Cerebellar nuclear complex (tissue), 1 donor: ENCODE results near the gene ARL6IP4.

ENCODE experiments used
- DNase-seq, 2 experiments: peaks; one replicate each; lab custom pipeline; 2025; lab: John Stamatoyannopoulos, UW

ARL6IP4 gene

GRCh38 chr12:122990961-122991622 is 10.6 kb downstream of the ARL6IP4 start:
- no peak for DNase-seq

GRCh38 chr12:122991623-122992275 is 11.3 kb downstream of the ARL6IP4 start:
- DNase-seq, result no peak

- no peak for DNase-seq
Observed at GRCh38 chr12:122992386-122992785, 11.9 kb downstream of the ARL6IP4 start.

- DNase-seq, result no peak
Observed at GRCh38 chr12:122994140-122994675, 13.7 kb downstream of the ARL6IP4 start.

GRCh38 chr12:122994781-122995502 is 14.5 kb downstream of the ARL6IP4 start:
- no peak for DNase-seq

GRCh38 chr12:122995503-122996187 is 15.2 kb downstream of the ARL6IP4 start:
- DNase-seq, result no peak

GRCh38 chr12:122996188-122996601 is 15.7 kb downstream of the ARL6IP4 start:
- DNase-seq, result no peak

- no peak for DNase-seq
Observed at GRCh38 chr12:122996621-122997342, 16.3 kb downstream of the ARL6IP4 start.

GRCh38 chr12:122997343-122998250 is 17.1 kb downstream of the ARL6IP4 start:
- DNase-seq, result no peak

- DNase-seq, result no peak
Observed at GRCh38 chr12:122998316-122998715, 17.8 kb downstream of the ARL6IP4 start.

- DNase-seq, result no peak
Observed at GRCh38 chr12:122999196-122999946, 18.9 kb downstream of the ARL6IP4 start.

- no peak for DNase-seq
Observed at GRCh38 chr12:122999986-123000420, 19.5 kb downstream of the ARL6IP4 start.

GRCh38 chr12:123000578-123000977 is 20.1 kb downstream of the ARL6IP4 start:
- no peak for DNase-seq

- no peak for DNase-seq
Observed at GRCh38 chr12:123001464-123001863, 21.0 kb downstream of the ARL6IP4 start.

- no peak for DNase-seq
Observed at GRCh38 chr12:123003257-123003656, 22.8 kb downstream of the ARL6IP4 start.

- DNase-seq, result no peak
Observed at GRCh38 chr12:123004287-123004686, 23.8 kb downstream of the ARL6IP4 start.

- DNase-seq, result no peak
Observed at GRCh38 chr12:123005081-123005626, 24.7 kb downstream of the ARL6IP4 start.

GRCh38 chr12:123006977-123007376 is 26.5 kb downstream of the ARL6IP4 start:
- DNase-seq, result no peak

GRCh38 chr12:123010110-123010509 is 29.6 kb downstream of the ARL6IP4 start:
- DNase-seq, result no peak
